Endothelial cell of umbilical vein (primary cell): ENCODE measurements around the gene TRIM10. TPM values are rescaled to one million over a fixed set of nuclear protein-coding genes. Genes with fewer than 3 reads are reported as not detected.

Source experiments
- BruUV-seq: library from RNA; stranded (reverse); fragments of 400-500 nt; replicated peaks from 2 replicates; lab custom pipeline; 2021; lab: Mats Ljungman, UMichigan
- CTCF ChIA-PET: fragments of 300-600, 350-600 bp; sonication (Branson Sonifier 250); formaldehyde crosslinking; loops from one replicate; lab custom pipeline; 2021; ENCODE audit warnings: antibody characterized with exemption, inconsistent platforms; lab: Charles Lee
- POLR2A ChIA-PET: fragments of 300-600, 350-600 bp; sonication (Branson Sonifier 250); formaldehyde crosslinking; loops from one replicate; lab custom pipeline; 2021; ENCODE audit warnings: antibody characterized with exemption, inconsistent platforms; lab: Charles Lee
- DNase-seq: peaks from one replicate; pipeline ENCODE4 v3.0.0-alpha.2; 2011; ENCODE audit warnings: low read depth, low spot score
- FAIRE-seq: peaks from 2 replicates; lab custom pipeline; 2011; peaks lifted over from hg19 to GRCh38; lab: Jason Lieb, UNC
- H2AFZ ChIP-seq: 2 replicates; pipeline ENCODE4 v1.6.0; 2012; ENCODE audit warnings: low read depth, low read length, control low read depth, inconsistent platforms
- H3K27ac ChIP-seq: 2 replicates; pipeline ENCODE4 v1.5.1; 2011; ENCODE audit warnings: low read depth, mild to moderate bottlenecking, control low read depth, low read length, moderate library complexity; ENCODE audit not compliant: insufficient read depth
- H3K27me3 ChIP-seq, 2 experiments: 2 replicates each; pipeline versions ENCODE4 v1.6.0 to v1.6.1; 2011; ENCODE audit warnings: low read length in 2 of 2, mixed read lengths in 1 of 2; ENCODE audit not compliant: control insufficient read depth in 2 of 2, insufficient read depth in 2 of 2
- H3K36me3 ChIP-seq, 2 experiments: 2 replicates in 1 of 2; 3 replicates in 1 of 2; pipeline ENCODE4 v1.5.1; 2011; ENCODE audit warnings: low read length in 2 of 2, mild to moderate bottlenecking in 1 of 2, moderate library complexity in 1 of 2; ENCODE audit not compliant: control insufficient read depth in 2 of 2, insufficient read depth in 2 of 2; ENCODE audit errors: extremely low read depth in 1 of 2
- H3K4me1 ChIP-seq: 3 replicates; pipeline ENCODE4 v1.5.1; 2011; ENCODE audit warnings: mild to moderate bottlenecking, low read length; ENCODE audit not compliant: control insufficient read depth, insufficient read depth; ENCODE audit errors: extremely low read depth
- H3K4me2 ChIP-seq: 2 replicates; pipeline ENCODE4 v1.6.1; 2011; ENCODE audit warnings: low read length, control low read depth, mixed read lengths; ENCODE audit not compliant: insufficient read depth
- H3K4me3 ChIP-seq, 3 experiments: fragments of 200-600 bp in 1 of 3; sonication (generic), shearing (Covaris generic) in 1 of 3; replicated peaks in 1 of 3; 2 replicates each; pipeline ENCODE4 v1.5.1; 2011 to 2016; ENCODE audit warnings: control low read depth in 3 of 3, low read length in 3 of 3, mild to moderate bottlenecking in 2 of 3, inconsistent platforms in 1 of 3, low read depth in 1 of 3, moderate library complexity in 1 of 3; ENCODE audit not compliant: insufficient read depth in 1 of 3
- H3K79me2 ChIP-seq: 2 replicates; pipeline ENCODE4 v1.6.0; 2012; ENCODE audit warnings: low read length, inconsistent platforms; ENCODE audit not compliant: control insufficient read depth, insufficient read depth
- H3K9ac ChIP-seq: replicated peaks from 2 replicates; pipeline ENCODE3; 2011; ENCODE audit warnings: low read length, control low read depth; ENCODE audit not compliant: insufficient read depth; ENCODE audit errors: extremely low read depth
- H3K9me1 ChIP-seq: replicated peaks from 3 replicates; pipeline ENCODE4 v1.6.0; 2011; ENCODE audit warnings: mild to moderate bottlenecking, low read length; ENCODE audit not compliant: control insufficient read depth, insufficient read depth; ENCODE audit errors: extremely low read depth
- H3K9me3 ChIP-seq: replicated peaks from 2 replicates; pipeline ENCODE4 v1.5.1; 2012; ENCODE audit warnings: low read length, inconsistent platforms; ENCODE audit not compliant: control insufficient read depth, insufficient read depth
- H4K20me1 ChIP-seq: replicated peaks from 2 replicates; pipeline ENCODE3; 2011; ENCODE audit warnings: mild to moderate bottlenecking, low read length; ENCODE audit not compliant: control insufficient read depth, insufficient read depth; ENCODE audit errors: extremely low read depth
- EZH2 ChIP-seq: IDR thresholded peaks from 2 replicates; pipeline ENCODE4 v1.6.1; 2012; ENCODE audit warnings: borderline replicate concordance, low read depth, mild to moderate bottlenecking, moderate library complexity, low read length, inconsistent platforms; ENCODE audit not compliant: severe bottlenecking
- FOS ChIP-seq: IDR thresholded peaks from 2 replicates; pipeline ENCODE4 v1.6.1; 2011; ENCODE audit warnings: mild to moderate bottlenecking, low read length, moderate library complexity, borderline replicate concordance; ENCODE audit not compliant: insufficient read depth
- GATA2 ChIP-seq: IDR thresholded peaks from 2 replicates; pipeline ENCODE4 v1.7.0; 2011; ENCODE audit warnings: low read depth, mild to moderate bottlenecking, moderate library complexity, mixed read lengths, low read length; ENCODE audit not compliant: insufficient read length, insufficient read depth
- JUN ChIP-seq: IDR thresholded peaks from 2 replicates; pipeline ENCODE4 v1.6.1; 2011; ENCODE audit warnings: borderline replicate concordance, low read depth; ENCODE audit not compliant: insufficient read length, insufficient read depth
- MYC ChIP-seq: IDR thresholded peaks from one replicate; pipeline ENCODE4 v1.6.1; 2011; ENCODE audit warnings: mild to moderate bottlenecking, low read depth, low read length
- POLR2A ChIP-seq: IDR thresholded peaks from 2 replicates; pipeline ENCODE4 v1.6.1; 2012; ENCODE audit warnings: low read depth, mild to moderate bottlenecking, control low read depth, low read length
- POLR2AphosphoS5 ChIP-seq: IDR thresholded peaks from 2 replicates; pipeline ENCODE4 v1.6.1; 2012; ENCODE audit warnings: low read depth, mild to moderate bottlenecking, control low read depth, low read length, moderate library complexity; ENCODE audit not compliant: insufficient read depth
- dilution Hi-C: fragments of 300-500 bp; cut with MboI; formaldehyde crosslinking; loops from one replicate; pipeline ENCODE4 v1.15.0; 2019; ENCODE audit warnings: low sequenced_read_pairs; ENCODE audit not compliant: extremely low pct_ligation_motif_present
- intact Hi-C: fragments of 100-400 bp; cut with micrococcal nuclease; formaldehyde crosslinking; loops from one replicate; pipeline ENCODE4 v1.10.0; 2022
- polyA plus RNA-seq, 4 experiments: library from polyadenylated mRNA; depleted of rRNA in 3 of 4; stranded (reverse) in 3 of 4; unstranded in 1 of 4; fragments of >200 nt; gene quantifications; 2 replicates each; pipeline versions ENCODE4 v1.2.1 to v1.2.3, GENCODE V29; 2011 to 2012; ENCODE audit warnings: missing spikeins in 1 of 4
- total RNA-seq: library from RNA; stranded (reverse); gene quantifications from 2 replicates; pipeline ENCODE4 v1.2.3, GENCODE V29; 2021
- TF ChIP-seq, protein P1 (sequence below), 2 donors: IDR thresholded peaks; 1 replicate in 1 of 2; 2 replicates in 1 of 2; pipeline ENCODE4 v1.5.1; 2011; ENCODE audit warnings: low read length in 2 of 2, mild to moderate bottlenecking in 2 of 2, moderate library complexity in 2 of 2, control low read depth in 1 of 2, inconsistent platforms in 1 of 2, low read depth in 1 of 2; ENCODE audit not compliant: insufficient read depth in 1 of 2; ENCODE audit errors: extremely low read depth in 1 of 2
- TF ChIP-seq, protein P2 (sequence below): IDR thresholded peaks from 2 replicates; pipeline ENCODE4 v1.6.1; 2011; ENCODE audit not compliant: insufficient read depth, insufficient read length

Gene TRIM10
- total and polyA plus RNA-seq, 2 donors (not counting 3 experiments of a cell fraction or from before 2014, with no cell fraction given) = not detected

DNA sequence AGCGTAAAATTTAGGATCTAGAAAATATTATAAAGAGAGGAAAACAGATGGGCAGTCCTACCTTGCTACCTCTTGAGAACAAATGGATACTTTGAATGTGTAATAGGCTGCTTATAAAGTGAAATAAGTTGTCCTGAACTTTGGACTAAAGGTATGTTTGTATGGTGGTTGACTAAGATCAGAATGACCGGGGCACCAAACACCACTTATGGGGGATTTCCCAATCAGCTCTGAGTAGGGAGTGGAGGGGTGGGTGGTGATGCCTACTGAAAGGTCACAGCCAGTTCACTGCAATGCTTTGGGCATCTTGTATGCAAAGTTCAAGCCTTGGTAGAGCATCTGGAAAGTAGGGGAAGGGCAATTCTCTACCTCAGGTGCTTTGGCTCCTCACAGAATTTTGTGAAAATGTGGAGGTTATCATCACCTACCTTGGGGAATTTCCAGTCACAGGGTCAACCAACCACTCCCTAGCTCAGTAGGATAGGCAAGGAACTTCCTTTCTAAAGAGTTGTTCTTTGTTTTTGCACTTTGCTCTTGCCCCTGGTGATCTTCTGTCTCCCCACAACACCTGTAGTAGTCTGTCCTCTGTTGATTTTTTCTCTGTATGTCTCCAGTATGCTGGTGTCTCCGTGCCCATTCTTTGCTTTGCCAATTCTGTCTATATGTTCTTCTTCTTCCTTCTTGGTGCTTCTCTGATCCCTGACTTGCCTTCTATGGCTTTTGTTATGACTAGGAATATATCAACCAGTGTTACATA, 47.8 kb downstream of the TRIM10 start, which contains the start of gene TRIM31:
TRIM31 (minus strand) TSS at position 88 of the 757 bp plus-strand sequence. CDS start 285 bp downstream, outside the sequence.
- POLR2A ChIA-PET = no interaction called here
- TF ChIP-seq FOS (no peak), POLR2A (no peak), JUN (no peak)
- no peak for FAIRE-seq

DNA sequence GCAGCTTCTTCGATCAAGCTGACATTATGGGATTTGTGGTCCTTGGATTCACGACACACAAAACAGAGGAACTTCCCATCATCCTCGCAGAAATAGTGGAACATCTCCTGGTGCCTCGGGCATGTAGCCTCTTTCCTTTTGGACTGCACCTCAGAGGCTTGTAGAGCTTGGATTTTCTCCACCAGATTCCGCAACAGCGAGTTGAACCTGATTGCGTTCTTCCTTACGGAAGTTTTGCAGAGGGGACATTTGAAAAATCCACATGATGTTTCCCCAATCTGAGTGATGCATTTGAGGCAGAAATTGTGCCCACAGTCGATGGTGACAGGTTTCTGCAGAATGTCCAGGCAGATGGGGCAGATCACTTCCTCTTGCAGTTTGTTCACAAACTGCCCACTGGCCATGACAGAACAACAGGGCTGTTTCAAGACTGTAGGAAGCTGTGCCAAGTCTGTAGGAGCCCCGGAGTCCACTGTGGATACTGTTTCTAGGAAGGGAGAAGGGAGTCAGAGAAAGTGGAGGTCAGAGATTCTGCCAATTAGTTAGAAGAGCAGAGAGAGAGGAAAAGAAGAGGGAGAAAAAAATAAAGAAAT, 48.5 kb downstream of the TRIM10 start:
- intact Hi-C loops (no loop called here), dilution Hi-C loops (no loop called here)
- peaks cover 40 to 49% of the 10 kb centered on the region in 2 experiments for H3K27me3 ChIP-seq
- no peak overlapping the region for H3K4me3 ChIP-seq
- H3K36me3 ChIP-seq = no peaks in the 10 kb centered on the region
- H3K4me2 ChIP-seq = no peak overlapping the region
- TF ChIP-seq POLR2A (no peak), POLR2AphosphoS5 (no peak), JUN (no peak), GATA2 (no peak), EZH2 (no peak), MYC (no peak), FOS (no peak)
- TF ChIP-seq, protein P1, sequence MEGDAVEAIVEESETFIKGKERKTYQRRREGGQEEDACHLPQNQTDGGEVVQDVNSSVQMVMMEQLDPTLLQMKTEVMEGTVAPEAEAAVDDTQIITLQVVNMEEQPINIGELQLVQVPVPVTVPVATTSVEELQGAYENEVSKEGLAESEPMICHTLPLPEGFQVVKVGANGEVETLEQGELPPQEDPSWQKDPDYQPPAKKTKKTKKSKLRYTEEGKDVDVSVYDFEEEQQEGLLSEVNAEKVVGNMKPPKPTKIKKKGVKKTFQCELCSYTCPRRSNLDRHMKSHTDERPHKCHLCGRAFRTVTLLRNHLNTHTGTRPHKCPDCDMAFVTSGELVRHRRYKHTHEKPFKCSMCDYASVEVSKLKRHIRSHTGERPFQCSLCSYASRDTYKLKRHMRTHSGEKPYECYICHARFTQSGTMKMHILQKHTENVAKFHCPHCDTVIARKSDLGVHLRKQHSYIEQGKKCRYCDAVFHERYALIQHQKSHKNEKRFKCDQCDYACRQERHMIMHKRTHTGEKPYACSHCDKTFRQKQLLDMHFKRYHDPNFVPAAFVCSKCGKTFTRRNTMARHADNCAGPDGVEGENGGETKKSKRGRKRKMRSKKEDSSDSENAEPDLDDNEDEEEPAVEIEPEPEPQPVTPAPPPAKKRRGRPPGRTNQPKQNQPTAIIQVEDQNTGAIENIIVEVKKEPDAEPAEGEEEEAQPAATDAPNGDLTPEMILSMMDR (IDR thresholded peaks at IDR 0.05; ENCODE audit: extremely low read depth in 1 of 2, insufficient read depth in 1 of 2, low read depth in 1 of 2, low read length in 2 of 2) = no peak
- TF ChIP-seq, protein P2, sequence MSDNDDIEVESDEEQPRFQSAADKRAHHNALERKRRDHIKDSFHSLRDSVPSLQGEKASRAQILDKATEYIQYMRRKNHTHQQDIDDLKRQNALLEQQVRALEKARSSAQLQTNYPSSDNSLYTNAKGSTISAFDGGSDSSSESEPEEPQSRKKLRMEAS = no peak
- CTCF ChIA-PET = interaction anchor here (1.3 to 2.2 kb wide), 3 partner anchors 9 to 19 kb away, joined by 7 to 14 read pairs (median 7); no protein-coding TSS in a partner anchor
- no peak overlapping the region for H2AFZ ChIP-seq
- H4K20me1 ChIP-seq = no peaks in the 10 kb centered on the region
- FAIRE-seq = no peak
- H3K27ac ChIP-seq = no peak overlapping the region
- DNase-seq = no peak
- H3K4me1 ChIP-seq = no peaks in the 10 kb centered on the region
- H3K9me3 ChIP-seq = no peaks in the 10 kb centered on the region
- no peaks in the 10 kb centered on the region for H3K79me2 ChIP-seq
- POLR2A ChIA-PET = no interaction called here
- no peak overlapping the region for H3K9ac ChIP-seq
- BruUV-seq = no TSS peak
- H3K9me1 ChIP-seq = no peaks in the 10 kb centered on the region

More for the DNA sequence above, 47.8 kb downstream of the TRIM10 start, which contains the start of gene TRIM31:
- no TSS peak for BruUV-seq
- H3K9me3 ChIP-seq = no peaks in the 10 kb centered on the region
- no peak within 1 kb of the TSS for H3K27ac ChIP-seq
- H2AFZ ChIP-seq = no peak within 1 kb of the TSS
- H3K9ac ChIP-seq = no peak within 1 kb of the TSS
- CTCF ChIA-PET = interaction anchor here (1.4 to 2.2 kb wide), 3 partner anchors 10 to 18 kb away, joined by 4 to 14 read pairs (median 7); no protein-coding TSS in a partner anchor
- H3K36me3 ChIP-seq = no peaks in the 10 kb centered on the region
- no peaks in the 10 kb centered on the region for H3K79me2 ChIP-seq
- dilution Hi-C loops = no loop called here
- H4K20me1 ChIP-seq = no peaks in the 10 kb centered on the region
- H3K9me1 ChIP-seq = no peaks in the 10 kb centered on the region
- no peak within 1 kb of the TSS for H3K4me2 ChIP-seq
- no peaks in the 10 kb centered on the region for H3K4me1 ChIP-seq
- H3K4me3 ChIP-seq = no peak within 1 kb of the TSS
- no peak for DNase-seq
- intact Hi-C loops = no loop called here
- H3K27me3 ChIP-seq = peaks cover 35 to 49% of the 10 kb centered on the region in 2 experiments
